A549 (cell line): ENCODE measurements around the gene RAMP1.

Experiments
- BHLHE40 ChIP-seq: IDR thresholded peaks from 2 replicates; pipeline ENCODE4 v1.6.1; 2012; ENCODE audit warnings: low read depth, low read length, inconsistent platforms
- EP300 ChIP-seq, 2 experiments: fragments of >200 bp; sonication (Bioruptor Twin); formaldehyde crosslinking; IDR thresholded peaks; 2 replicates in 1 of 2; 3 replicates in 1 of 2; pipeline ENCODE4 v1.6.1; 2016 to 2017
- GATA3 ChIP-seq: IDR thresholded peaks from 2 replicates; pipeline ENCODE4 v1.6.1; 2012; ENCODE audit warnings: borderline replicate concordance

DNA sequence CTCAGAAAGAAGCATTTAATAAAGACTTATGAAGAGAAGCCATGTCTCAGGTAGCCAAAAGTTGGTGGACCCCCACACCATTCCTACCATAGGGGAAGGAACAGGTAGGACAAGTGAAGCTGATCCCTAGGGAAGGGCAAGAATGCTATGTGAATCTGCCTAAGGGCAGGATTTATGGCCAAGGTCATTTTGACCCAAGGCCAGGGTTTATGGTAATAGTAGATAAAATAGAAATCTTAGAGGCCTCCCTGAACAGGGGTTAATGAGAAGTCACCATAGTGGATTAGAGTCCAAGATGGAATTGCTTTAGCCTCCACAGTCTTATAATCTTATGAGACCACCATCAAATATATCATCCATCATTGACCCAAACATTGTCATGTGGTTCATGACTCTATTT lies 81.4 kb downstream of the RAMP1 start:
- TF ChIP-seq GATA3 = no peak
- no peak for TF ChIP-seq BHLHE40
- TF ChIP-seq EP300 (IDR thresholded peaks at IDR 0.05) = no peak
